NCI-H2081 (cell line): Measurements from ENCODE around the gene IGF1R.
"Not testable (repeated sequence)": the region's sequence is repeated elsewhere in the genome, so short reads cannot be mapped to it uniquely, and the experiment has no call there.

Experiments
- DNase-seq, 2 experiments: peaks; one replicate each; lab custom pipeline; 2025; lab: John Stamatoyannopoulos, UW

IGF1R gene

DNA sequence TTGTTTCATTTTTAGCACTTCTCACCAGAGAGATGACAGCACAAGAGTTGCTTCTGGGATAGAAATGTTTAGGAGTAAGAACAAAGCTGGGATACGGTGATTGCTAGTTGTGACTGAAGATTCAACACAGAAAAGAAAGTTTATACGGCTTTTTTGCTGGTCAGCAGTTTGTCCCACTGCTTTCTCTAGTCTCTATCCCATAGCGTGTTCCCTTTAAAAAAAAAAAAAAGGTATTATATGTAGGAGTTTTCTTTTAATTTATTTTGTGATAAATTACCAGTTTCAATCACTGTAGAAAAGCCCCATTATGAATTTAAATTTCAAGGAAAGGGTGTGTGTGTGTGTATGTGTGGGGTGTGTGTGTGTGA lies 311.3 kb downstream of the IGF1R start:
- DNase-seq: no peak

- no peak for DNase-seq
These were observed 312.3 kb downstream of the IGF1R start for GRCh38 chr15:98960555-98961050.

- DNase-seq: no peak
These were observed 315.1 kb downstream of the IGF1R start for GRCh38 chr15:98963444-98963843.

DNA sequence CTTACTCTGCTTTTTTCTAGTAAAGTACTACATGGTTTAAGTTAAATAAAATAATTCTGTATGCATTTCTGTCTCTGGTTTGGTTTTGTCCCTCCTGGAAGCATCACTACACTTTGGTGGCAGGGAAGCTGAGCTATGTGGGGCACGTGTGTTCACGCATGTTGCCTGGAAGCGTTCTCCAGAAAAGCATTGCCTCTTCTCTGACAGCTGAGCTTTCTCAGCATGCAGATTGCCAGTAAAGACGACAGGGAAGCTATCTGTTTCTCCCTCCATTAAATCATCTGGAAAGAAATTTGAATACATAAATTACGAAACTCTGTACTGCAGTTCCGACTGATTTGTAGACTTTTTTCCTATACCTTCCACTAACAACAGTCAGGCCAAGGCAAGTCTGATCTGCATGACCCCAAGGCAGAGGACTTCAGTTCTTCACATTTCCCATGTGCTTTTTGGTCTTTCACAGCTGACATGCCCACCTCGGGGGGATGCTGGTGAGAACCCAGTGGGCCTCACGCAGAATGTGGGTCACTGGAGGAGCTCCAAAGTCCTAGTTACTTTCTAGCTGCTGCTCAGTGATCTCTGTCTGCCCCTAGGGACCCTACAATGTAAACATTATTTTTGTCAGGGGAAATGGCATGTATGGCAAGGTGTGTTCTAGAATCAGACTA lies 316.3 kb downstream of the IGF1R start:
- no peak for DNase-seq

DNA sequence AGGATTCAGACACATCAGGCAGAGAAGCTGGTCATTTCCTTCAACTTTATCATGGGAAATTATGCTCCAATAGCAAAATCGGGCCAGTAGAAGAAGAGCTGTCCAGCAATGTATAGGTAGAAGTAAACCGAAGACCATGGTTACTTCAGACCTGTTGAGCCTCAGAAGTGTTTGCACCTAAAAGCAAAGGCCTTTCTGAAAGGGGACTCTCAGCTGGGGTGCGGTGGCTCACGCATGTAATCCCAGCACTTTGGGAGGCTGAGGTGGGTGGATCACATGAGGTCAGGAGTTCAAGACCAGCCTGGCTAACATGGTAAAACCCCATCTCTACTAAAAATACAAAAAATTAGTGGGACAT lies 316.8 kb downstream of the IGF1R start:
- DNase-seq: not testable (repeated sequence)

DNA sequence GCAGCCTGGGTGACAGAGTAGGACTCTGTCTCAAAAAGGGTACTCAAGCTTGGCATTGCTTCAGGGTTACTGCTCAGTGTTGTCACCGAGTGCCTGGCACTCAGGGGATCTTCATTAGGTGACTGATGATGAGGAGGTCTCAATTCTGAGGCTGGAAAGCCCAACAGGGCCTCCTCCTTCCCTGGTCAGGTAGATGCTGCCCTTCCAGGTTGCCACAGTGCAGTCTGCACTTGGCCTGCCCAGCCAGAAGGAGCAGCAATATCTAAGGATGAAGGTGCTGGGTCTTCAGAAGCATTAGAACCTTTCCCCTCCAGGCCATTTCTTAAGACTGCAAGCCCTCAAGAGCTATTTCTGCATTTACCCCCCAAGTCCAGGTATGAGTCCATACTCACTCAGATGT lies 317.3 kb downstream of the IGF1R start:
- no peak for DNase-seq

- no peak for DNase-seq
These were observed 317.9 kb downstream of the IGF1R start for GRCh38 chr15:98966091-98966787.

GRCh38 chr15:98967096-98967495 lies 318.8 kb downstream of the IGF1R start:
- DNase-seq: no peak

- DNase-seq: no peak
These were observed 319.6 kb downstream of the IGF1R start for GRCh38 chr15:98967916-98968315.

- no peak for DNase-seq
These were observed 320.2 kb downstream of the IGF1R start for GRCh38 chr15:98968576-98968975.

GRCh38 chr15:98969126-98969735 lies 320.9 kb downstream of the IGF1R start:
- DNase-seq: no peak

DNA sequence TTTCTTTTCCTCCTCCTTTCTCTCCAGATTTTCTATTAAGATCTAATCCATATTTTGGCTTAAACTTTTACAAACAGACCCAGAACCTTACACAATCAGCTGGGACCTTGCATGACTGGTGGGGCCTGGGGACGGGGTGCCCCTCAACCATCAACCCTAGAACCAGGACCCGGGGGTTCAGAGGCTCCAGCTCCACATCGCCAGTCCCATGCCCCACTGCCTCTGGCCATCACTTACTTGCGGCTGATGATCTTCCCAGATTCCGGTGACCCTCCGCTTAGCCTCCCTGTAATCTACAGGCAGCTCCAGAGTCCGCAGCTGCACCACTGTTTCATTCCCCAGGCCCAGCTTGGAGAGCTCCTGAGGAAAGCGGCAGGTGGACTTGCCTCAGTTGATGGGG lies 322.5 kb downstream of the IGF1R start:
- DNase-seq: no peak

- no peak for DNase-seq
These were observed 328.2 kb downstream of the IGF1R start for GRCh38 chr15:98976500-98976899.

GRCh38 chr15:98977441-98977840 lies 329.1 kb downstream of the IGF1R start:
- no peak for DNase-seq

GRCh38 chr15:98978153-98978552 lies 329.8 kb downstream of the IGF1R start:
- DNase-seq: no peak

- DNase-seq: no peak
These were observed 332.5 kb downstream of the IGF1R start for GRCh38 chr15:98980899-98981228.

- no peak for DNase-seq
These were observed 333.7 kb downstream of the IGF1R start for GRCh38 chr15:98981851-98982722.

DNA sequence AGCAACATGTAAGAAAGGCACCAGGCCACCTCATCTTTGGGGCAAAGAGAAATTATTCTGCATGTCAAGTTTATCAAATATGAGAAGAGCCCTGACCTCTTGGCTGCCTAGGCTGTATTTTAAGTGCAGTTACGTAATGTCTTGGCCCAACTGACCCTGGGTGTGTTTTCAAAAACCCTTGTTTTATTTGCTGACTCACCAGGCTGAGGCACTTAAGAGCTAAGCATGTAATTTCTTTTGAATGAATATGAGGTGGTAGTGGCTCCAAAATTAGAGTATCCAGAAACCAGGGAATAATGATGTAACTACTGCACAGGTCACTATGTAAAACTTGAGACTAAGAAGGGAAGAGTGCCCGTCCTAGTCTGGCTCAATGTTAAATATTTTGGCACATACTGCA lies 335.0 kb downstream of the IGF1R start:
- no peak for DNase-seq

- no peak for DNase-seq
These were observed 337.9 kb downstream of the IGF1R start for GRCh38 chr15:98986281-98986680.

DNA sequence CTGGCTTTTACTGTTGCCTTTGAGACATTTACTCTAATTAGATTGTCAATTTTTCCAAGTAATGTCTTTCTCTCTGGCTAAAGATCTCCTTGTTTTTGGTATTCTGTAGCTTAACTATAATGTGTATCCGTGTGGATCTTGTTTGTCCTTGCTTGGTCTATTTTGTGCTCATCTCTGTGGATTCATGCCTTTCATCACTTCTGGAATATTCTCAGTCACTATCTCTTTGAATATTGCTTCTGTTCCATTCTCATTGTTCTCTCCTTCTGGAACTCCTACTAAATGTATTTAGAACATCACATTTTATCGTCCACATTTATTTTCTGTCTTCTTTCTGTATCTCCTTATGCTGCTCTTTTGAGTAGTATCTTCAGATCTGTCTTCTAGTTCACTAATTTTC lies 346.6 kb downstream of the IGF1R start:
- DNase-seq: no peak

DNA sequence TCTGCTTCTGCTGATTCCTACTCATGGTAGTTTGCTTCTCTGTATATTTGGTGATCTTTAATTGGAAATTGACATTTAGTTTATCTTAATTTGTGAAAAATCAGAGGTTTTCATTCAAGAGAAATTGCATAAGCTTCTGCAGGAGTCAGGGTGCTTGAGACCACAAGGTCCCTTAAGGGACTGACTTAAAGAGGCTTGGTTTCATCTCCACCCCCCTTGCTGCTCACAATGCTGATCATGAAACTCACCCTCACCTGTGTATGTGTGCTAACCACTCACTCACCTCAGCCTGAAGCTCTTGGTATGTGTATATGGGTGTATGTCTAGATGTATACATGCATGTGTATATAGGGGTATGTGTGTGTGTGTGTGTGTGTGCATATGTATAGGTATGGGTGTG lies 347.8 kb downstream of the IGF1R start:
- DNase-seq: no peak

DNA sequence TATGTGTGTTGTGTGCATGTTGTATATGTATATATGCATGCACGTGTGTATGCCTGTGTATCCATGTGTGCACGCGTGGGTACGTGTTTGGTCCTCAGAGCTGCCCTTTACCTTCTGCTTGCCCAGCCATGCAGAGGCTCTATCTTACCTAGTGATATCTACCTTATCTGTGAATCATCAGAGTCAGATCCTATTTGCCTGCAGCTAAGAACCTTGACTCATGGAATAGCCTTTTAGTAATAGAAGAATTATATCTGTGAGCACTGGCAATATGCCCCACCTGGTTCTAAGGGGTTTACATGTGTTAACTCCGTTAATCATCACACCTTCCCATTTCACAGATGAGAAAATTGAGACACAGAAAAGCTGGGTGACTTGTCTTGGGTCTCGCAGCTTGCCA lies 348.3 kb downstream of the IGF1R start:
- DNase-seq: no peak

DNA sequence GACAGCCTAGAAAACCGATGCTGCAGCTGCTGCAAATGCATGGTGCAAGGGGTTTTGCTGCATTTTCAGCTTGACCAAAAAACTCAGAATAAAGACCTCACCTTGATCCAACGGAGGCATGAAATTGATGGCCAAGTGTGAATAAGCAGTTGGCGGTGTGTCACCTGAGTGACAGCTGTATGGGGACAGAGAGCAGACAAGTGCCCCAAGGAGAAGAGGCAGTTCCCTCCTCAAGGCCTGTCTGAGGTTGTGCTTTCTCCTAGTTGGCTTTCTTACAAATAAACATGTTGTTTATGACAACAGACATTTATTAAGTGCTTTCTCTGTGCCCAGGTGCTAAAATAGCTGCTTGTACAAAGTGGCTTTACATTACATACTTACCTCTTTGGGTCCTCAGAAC lies 349.0 kb downstream of the IGF1R start:
- no peak for DNase-seq
